GM19035 (cell line): ENCODE data around the gene ZNF385A.
"Not testable (repeated sequence)": the region's sequence is repeated elsewhere in the genome, so short reads cannot be mapped to it uniquely, and the experiment has no call there.

Source experiments
- ATAC-seq: cut with Tn5 transposase; IDR thresholded peaks from one replicate; pipeline ENCODE4 v1.9.1; 2021; ENCODE audit not compliant: unreplicated experiment

Gene ZNF385A

GRCh38 chr12:54357506-54358190, 26.9 kb downstream of the ZNF385A start:
- no peak for ATAC-seq

- ATAC-seq = no peak
Measured at GRCh38 chr12:54356951-54357356, 27.6 kb downstream of the ZNF385A start.

- no peak for ATAC-seq
Measured at GRCh38 chr12:54356228-54356627, 28.3 kb downstream of the ZNF385A start.

GRCh38 chr12:54355104-54355815, 29.3 kb downstream of the ZNF385A start:
- ATAC-seq = no peak

GRCh38 chr12:54354271-54354670, 30.3 kb downstream of the ZNF385A start:
- not testable (repeated sequence) for ATAC-seq

- ATAC-seq = no peak
Measured at GRCh38 chr12:54352891-54353874, 31.4 kb downstream of the ZNF385A start.

- no peak for ATAC-seq
Measured at GRCh38 chr12:54352022-54352531, 32.5 kb downstream of the ZNF385A start.

- ATAC-seq = no peak
Measured at GRCh38 chr12:54351341-54351740, 33.2 kb downstream of the ZNF385A start.

- no peak for ATAC-seq
Measured at GRCh38 chr12:54350743-54351142, 33.8 kb downstream of the ZNF385A start.

GRCh38 chr12:54349679-54350078, 34.9 kb downstream of the ZNF385A start:
- ATAC-seq = no peak

- ATAC-seq = no peak
Measured at GRCh38 chr12:54349036-54349435, 35.5 kb downstream of the ZNF385A start.

GRCh38 chr12:54341378-54342300, 42.9 kb downstream of the ZNF385A start:
- ATAC-seq = no peak

- ATAC-seq = no peak
Measured at GRCh38 chr12:54340846-54341245, 43.7 kb downstream of the ZNF385A start.

GRCh38 chr12:54338698-54339296, 45.7 kb downstream of the ZNF385A start:
- no peak for ATAC-seq

GRCh38 chr12:54337854-54338650, 46.5 kb downstream of the ZNF385A start:
- ATAC-seq = no peak

- no peak for ATAC-seq
Measured at GRCh38 chr12:54337280-54337842, 47.2 kb downstream of the ZNF385A start.

GRCh38 chr12:54333420-54334034, 51.0 kb downstream of the ZNF385A start:
- ATAC-seq = no peak

- no peak for ATAC-seq
Measured at GRCh38 chr12:54331461-54331860, 53.1 kb downstream of the ZNF385A start.
